ENCODE data around the gene UGT1A8. TPM values are rescaled to one million over a fixed set of nuclear protein-coding genes. Genes with fewer than 3 reads are reported as not detected.

Gene UGT1A8
- total and polyA plus RNA-seq, 12 donors: 0.05 TPM; not detected in 11

DNA sequence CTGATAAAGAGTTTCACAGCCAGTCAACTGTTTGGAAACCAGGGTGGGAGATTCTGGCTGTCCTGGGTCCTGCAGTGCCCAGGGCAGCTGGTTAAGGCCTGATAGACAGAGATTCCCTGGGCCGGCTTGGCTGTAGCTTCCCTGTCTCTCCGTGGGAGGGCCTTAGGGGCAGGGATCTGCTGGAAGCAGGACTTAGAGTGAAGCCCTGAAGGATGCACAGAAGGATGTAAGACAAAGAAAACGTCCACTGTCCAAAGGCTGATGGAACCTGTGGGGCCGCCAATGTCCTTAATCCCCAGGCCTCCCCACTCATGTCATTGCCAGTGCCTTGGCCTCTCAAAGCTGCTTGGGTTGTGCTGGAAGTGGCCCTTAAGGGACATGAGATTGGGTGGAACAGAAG lies 193.7 kb downstream of the UGT1A8 start:
- WGBS, 4 donors: 76 to 90% (median 83%) methylated on average over 3 to 4 of the region's 4 CpGs
- no peaks in the 10 kb centered on the region for H3K36me3 ChIP-seq (replicated peaks in 1 of 2)
- no peaks in the 10 kb centered on the region for H3K9me3 ChIP-seq (replicated peaks in 1 of 3)
- H3K4me1 ChIP-seq (replicated peaks in 1 of 2): no peaks in the 10 kb centered on the region
- DNase-seq: peak in 1 of 7 donors; percentile 2
- no peaks in the 10 kb centered on the region for H3K27me3 ChIP-seq
- intact Hi-C loops (cut with DNase I): no loop called here
- TF ChIP-seq, protein P1, sequence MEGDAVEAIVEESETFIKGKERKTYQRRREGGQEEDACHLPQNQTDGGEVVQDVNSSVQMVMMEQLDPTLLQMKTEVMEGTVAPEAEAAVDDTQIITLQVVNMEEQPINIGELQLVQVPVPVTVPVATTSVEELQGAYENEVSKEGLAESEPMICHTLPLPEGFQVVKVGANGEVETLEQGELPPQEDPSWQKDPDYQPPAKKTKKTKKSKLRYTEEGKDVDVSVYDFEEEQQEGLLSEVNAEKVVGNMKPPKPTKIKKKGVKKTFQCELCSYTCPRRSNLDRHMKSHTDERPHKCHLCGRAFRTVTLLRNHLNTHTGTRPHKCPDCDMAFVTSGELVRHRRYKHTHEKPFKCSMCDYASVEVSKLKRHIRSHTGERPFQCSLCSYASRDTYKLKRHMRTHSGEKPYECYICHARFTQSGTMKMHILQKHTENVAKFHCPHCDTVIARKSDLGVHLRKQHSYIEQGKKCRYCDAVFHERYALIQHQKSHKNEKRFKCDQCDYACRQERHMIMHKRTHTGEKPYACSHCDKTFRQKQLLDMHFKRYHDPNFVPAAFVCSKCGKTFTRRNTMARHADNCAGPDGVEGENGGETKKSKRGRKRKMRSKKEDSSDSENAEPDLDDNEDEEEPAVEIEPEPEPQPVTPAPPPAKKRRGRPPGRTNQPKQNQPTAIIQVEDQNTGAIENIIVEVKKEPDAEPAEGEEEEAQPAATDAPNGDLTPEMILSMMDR (IDR thresholded peaks at IDR 0.05): no peak
- no peak overlapping the region for H3K4me3 ChIP-seq
- H3K27ac ChIP-seq: no peak overlapping the region

DNA sequence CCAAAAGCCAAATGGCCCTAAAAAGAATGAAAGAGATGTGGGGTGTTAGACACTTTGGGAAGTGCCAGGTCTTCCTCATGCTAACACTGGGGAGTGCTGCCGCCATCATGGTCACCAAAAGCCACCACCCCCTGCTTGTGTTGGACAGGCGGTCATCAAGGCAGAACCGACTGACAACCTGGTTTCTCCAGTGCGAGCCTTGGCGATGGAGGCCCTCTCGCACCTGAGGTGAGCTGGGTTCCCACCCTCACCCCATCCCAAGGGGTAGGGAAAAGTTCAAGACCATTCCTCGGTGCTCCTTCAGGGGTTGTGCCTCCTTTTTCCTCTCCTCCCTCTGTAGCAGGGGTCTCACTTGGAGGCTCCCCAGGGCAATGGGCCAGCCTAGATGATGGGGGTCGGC lies 194.3 kb downstream of the UGT1A8 start:
- peak in 1 of 7 donors; percentile 10 for DNase-seq

DNA sequence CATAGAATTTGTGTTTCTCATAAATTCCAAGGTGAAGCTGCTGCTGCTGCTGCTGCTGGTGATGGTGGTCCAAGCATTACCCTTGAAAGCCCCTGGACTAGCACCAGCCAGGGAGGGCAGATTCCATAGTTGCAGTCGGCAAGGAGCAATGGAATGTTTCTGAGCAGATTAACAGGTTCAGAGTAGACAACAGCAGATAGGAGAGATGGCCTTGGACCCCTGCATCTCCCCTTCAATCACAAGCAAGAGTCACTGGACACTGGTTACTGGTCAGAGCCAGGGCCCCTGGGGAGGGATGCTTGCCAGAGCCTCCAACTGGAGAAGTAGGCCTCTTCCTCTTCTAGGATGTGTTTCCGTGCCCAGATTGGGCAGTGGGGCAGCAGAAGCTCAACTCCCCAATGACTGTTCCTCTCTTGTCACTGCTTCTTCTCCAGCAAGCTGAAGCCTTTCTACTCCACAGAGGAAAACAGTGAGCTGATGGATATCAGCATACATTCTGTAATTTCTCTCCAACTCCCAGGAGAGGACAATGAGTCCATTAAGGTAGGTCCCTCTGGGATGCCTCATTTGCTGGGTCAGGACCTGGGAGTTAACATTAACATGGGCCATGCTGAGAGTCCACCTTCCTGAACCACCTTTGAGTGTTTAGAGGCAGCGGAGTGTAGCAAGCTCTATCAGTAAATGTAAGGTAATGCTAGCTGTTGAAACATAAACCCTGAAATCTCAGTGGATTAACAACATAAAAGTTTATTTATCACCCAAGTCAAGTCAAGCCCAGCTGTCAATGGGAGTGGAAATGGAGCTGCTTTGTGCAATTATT lies 196.0 kb downstream of the UGT1A8 start:
- H3K4me1 ChIP-seq (replicated peaks in 1 of 2): no peaks in the 10 kb centered on the region
- DNase-seq: peak in 1 of 7 donors; percentile 3
- no peak overlapping the region for H3K4me3 ChIP-seq
- no peaks in the 10 kb centered on the region for H3K9me3 ChIP-seq (replicated peaks in 1 of 3)
- H3K27me3 ChIP-seq: no peaks in the 10 kb centered on the region
- no peak overlapping the region for H3K27ac ChIP-seq
- TF ChIP-seq POLR2A (IDR thresholded peaks at IDR 0.05): no peak
- TF ChIP-seq, protein P1 (IDR thresholded peaks at IDR 0.05): no peak
- intact Hi-C loops (cut with DNase I): no loop called here
- 66 to 100% (median 77%) methylated on average over 2 to 3 of the region's 3 CpGs for WGBS, 4 donors
- no peaks in the 10 kb centered on the region for H3K36me3 ChIP-seq (replicated peaks in 1 of 2)

More for the DNA sequence above, 194.3 kb downstream of the UGT1A8 start:
- WGBS, 4 donors: 83 to 88% (median 87%) methylated on average over 7 to 8 of the region's 8 CpGs
- intact Hi-C loops (cut with DNase I): no loop called here
- no peaks in the 10 kb centered on the region for H3K4me1 ChIP-seq (replicated peaks in 1 of 2)
- no peaks in the 10 kb centered on the region for H3K27me3 ChIP-seq
- no peak overlapping the region for H3K27ac ChIP-seq
- H3K4me3 ChIP-seq: no peak overlapping the region
- no peaks in the 10 kb centered on the region for H3K9me3 ChIP-seq (replicated peaks in 1 of 3)
- H3K36me3 ChIP-seq (replicated peaks in 1 of 2): no peaks in the 10 kb centered on the region
- TF ChIP-seq POLR2A (IDR thresholded peaks at IDR 0.05): no peak
- TF ChIP-seq, protein P1 (IDR thresholded peaks at IDR 0.05): no peak

DNA sequence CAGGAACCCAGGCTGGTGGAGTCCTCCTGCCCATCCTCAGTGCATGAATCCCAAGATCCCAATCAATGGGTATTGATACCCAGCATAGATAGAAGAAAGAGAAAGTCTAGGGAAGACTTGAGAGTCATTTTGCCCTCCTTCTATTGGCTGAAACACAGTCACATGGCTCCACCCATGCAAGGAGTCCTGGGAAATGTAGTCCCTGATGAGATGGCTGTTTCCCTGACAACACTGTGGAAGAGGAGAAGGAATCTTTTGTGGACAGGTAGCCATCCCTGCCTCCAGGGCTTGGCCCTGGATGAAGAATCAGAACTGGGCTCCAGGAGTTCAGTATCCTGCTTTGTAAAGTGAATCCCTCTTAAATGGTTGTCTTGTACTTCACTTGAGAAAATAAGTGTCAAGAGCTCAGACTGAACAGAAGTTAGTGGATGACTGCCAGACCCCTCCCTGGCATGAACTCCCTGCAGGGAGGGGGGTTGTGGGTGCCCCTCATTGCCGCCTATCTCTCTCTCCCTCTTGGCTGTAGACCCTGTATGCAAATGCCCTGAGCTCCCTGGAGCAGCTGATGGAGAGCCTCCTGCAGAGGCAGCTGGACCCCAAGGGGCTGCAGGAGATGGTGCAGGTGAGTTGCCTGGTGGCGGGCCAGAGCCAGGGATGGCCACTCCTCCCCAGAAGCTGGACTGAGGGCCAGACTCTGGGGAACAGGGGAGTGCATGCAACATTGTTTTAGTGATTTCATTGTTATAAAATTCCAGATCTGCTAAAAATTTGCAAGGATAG lies 196.8 kb downstream of the UGT1A8 start:
- Histone ChIP-seq H3K9me3 (replicated peaks in 1 of 3) (no peaks in the 10 kb centered on the region), H3K27me3 (no peaks in the 10 kb centered on the region), H3K4me1 (replicated peaks in 1 of 2) (no peaks in the 10 kb centered on the region), H3K36me3 (replicated peaks in 1 of 2) (no peaks in the 10 kb centered on the region), H3K4me3 (no peak overlapping the region), H3K27ac (no peak overlapping the region)
- DNase-seq: peak in 1 of 7 donors; percentile 4
- intact Hi-C loops (cut with DNase I): no loop called here
- 65 to 95% (median 69%) methylated on average over 2 of the region's 2 CpGs for WGBS, 4 donors
- TF ChIP-seq POLR2A (IDR thresholded peaks at IDR 0.05): no peak
- TF ChIP-seq, protein P1 (IDR thresholded peaks at IDR 0.05): no peak

Data from adrenal gland (tissue), 12 donors.